ENCODE results near the gene TIGD4. TPM values are rescaled to one million over a fixed set of nuclear protein-coding genes. Genes with fewer than 3 reads are reported as not detected.

The TIGD4 gene
- total RNA-seq, 1 experiment from 2014 or later, result 0.33 TPM

DNA sequence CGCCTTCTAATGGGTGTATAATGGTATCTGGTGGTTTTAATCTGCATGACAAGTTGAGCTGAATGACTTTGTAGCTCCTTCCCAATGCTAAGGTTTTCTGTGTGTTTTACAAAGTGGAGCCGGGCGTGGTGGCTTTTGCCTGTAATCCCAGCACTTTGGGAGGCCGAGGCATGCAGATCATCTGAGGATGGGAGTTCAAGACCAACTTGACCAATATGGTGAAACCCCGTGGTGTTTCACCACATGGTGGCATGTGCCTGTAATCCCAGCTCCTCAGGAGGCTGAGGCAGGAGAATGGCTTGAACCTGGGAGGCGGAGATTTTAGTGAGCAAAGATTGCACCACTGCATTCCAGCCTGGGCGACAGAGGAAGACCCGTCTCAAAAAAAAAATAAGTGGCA, 29.1 kb upstream of the TIGD4 start:
- in situ Hi-C loops (cut with HindIII; ENCODE audit: low pct_unique_long_range_greater_than_20kb, low sequenced_read_pairs), result no loop called here
- no peaks in the 10 kb centered on the region for H3K4me1 ChIP-seq (ENCODE audit: control insufficient read depth, insufficient read depth, low read length)
- intact Hi-C loops (cut with micrococcal nuclease; ENCODE audit: unreplicated experiment), result no loop called here
- no TSS peak for BruUV-seq (replicated peaks)
- ChIA-PET POLR2A (no interaction called here), CTCF (no interaction called here)
- TF ChIP-seq TCF7L2 (IDR thresholded peaks at IDR 0.05; ENCODE audit: low read depth, low read length) (no peak), SIN3A (IDR thresholded peaks at IDR 0.05; ENCODE audit: borderline replicate concordance, insufficient read depth, low read depth, low read length) (no peak), CTCF (IDR thresholded peaks at IDR 0.05) (no peak), POLR2AphosphoS5 (IDR thresholded peaks at IDR 0.05; ENCODE audit: low read depth, low read length) (no peak)
- TF ChIP-seq, protein P1, sequence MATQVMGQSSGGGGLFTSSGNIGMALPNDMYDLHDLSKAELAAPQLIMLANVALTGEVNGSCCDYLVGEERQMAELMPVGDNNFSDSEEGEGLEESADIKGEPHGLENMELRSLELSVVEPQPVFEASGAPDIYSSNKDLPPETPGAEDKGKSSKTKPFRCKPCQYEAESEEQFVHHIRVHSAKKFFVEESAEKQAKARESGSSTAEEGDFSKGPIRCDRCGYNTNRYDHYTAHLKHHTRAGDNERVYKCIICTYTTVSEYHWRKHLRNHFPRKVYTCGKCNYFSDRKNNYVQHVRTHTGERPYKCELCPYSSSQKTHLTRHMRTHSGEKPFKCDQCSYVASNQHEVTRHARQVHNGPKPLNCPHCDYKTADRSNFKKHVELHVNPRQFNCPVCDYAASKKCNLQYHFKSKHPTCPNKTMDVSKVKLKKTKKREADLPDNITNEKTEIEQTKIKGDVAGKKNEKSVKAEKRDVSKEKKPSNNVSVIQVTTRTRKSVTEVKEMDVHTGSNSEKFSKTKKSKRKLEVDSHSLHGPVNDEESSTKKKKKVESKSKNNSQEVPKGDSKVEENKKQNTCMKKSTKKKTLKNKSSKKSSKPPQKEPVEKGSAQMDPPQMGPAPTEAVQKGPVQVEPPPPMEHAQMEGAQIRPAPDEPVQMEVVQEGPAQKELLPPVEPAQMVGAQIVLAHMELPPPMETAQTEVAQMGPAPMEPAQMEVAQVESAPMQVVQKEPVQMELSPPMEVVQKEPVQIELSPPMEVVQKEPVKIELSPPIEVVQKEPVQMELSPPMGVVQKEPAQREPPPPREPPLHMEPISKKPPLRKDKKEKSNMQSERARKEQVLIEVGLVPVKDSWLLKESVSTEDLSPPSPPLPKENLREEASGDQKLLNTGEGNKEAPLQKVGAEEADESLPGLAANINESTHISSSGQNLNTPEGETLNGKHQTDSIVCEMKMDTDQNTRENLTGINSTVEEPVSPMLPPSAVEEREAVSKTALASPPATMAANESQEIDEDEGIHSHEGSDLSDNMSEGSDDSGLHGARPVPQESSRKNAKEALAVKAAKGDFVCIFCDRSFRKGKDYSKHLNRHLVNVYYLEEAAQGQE (IDR thresholded peaks at IDR 0.05; ENCODE audit: insufficient read depth in 1 of 2, low read depth in 2 of 2, low read length in 1 of 2), result no peak
- H3K9me3 ChIP-seq (ENCODE audit: control insufficient read depth, insufficient read depth, low read depth, low read length), result no peaks in the 10 kb centered on the region
- H3K36me3 ChIP-seq (ENCODE audit: control insufficient read depth, insufficient read depth, low read length), result no peaks in the 10 kb centered on the region; the same call in 1 of the 2 replicates
- no peak for ATAC-seq
- no peak overlapping the region for H3K4me3 ChIP-seq (ENCODE audit: low read depth in 2 of 2, low read length in 2 of 2)
- no peaks in the 10 kb centered on the region for H3K27me3 ChIP-seq (ENCODE audit: control insufficient read depth, insufficient read depth, low read length)
- no peak for DNase-seq (ENCODE audit: low read depth, low spot score)
- no peak overlapping the region for H3K27ac ChIP-seq (ENCODE audit: low read length)

- Histone ChIP-seq H3K4me3 (ENCODE audit: low read depth in 2 of 2, low read length in 2 of 2) (no peak overlapping the region), H3K27ac (ENCODE audit: low read length) (no peak overlapping the region), H3K9me3 (ENCODE audit: control insufficient read depth, insufficient read depth, low read depth, low read length) (no peaks in the 10 kb centered on the region), H3K4me1 (ENCODE audit: control insufficient read depth, insufficient read depth, low read length) (0 out of 2 replicates have a peak, but pooled peaks cover 4% of the 10 kb centered on the region), H3K27me3 (ENCODE audit: control insufficient read depth, insufficient read depth, low read length) (no peaks in the 10 kb centered on the region), H3K36me3 (ENCODE audit: control insufficient read depth, insufficient read depth, low read length) (no peaks in the 10 kb centered on the region)
- intact Hi-C loops (cut with micrococcal nuclease; ENCODE audit: unreplicated experiment), result no loop called here
- DNase-seq (ENCODE audit: low read depth, low spot score) (no peak), ATAC-seq (no peak)
- POLR2A ChIA-PET, result no interaction called here
- in situ Hi-C loops (cut with HindIII; ENCODE audit: low pct_unique_long_range_greater_than_20kb, low sequenced_read_pairs), result no loop called here
- CTCF ChIA-PET, result no interaction called here
- BruUV-seq (replicated peaks), result no TSS peak
- TF ChIP-seq TCF7L2 (IDR thresholded peaks at IDR 0.05; ENCODE audit: low read depth, low read length) (no peak), POLR2AphosphoS5 (IDR thresholded peaks at IDR 0.05; ENCODE audit: low read depth, low read length) (no peak), CTCF (IDR thresholded peaks at IDR 0.05) (no peak), SIN3A (IDR thresholded peaks at IDR 0.05; ENCODE audit: borderline replicate concordance, insufficient read depth, low read depth, low read length) (no peak)
- TF ChIP-seq, protein P1 (IDR thresholded peaks at IDR 0.05; ENCODE audit: insufficient read depth in 1 of 2, low read depth in 2 of 2, low read length in 1 of 2), result no peak
Measured at GRCh38 chr4:152807294-152807829, 27.8 kb upstream of the TIGD4 start.
